ENCODE data around the gene TLR9. TPM values are rescaled to one million over a fixed set of nuclear protein-coding genes. Genes with fewer than 3 reads are reported as not detected.

Gene TLR9
- total RNA-seq, 1 experiment from 2014 or later, result not detected

- no peak overlapping the region for H3K4ac ChIP-seq (ENCODE audit: low read depth, low read length)
- peak; percentile 17 for DNase-seq
- no peaks in the 10 kb centered on the region for H3K9me3 ChIP-seq (ENCODE audit: control insufficient read depth, low read depth, low read length)
- no peak overlapping the region for H2BK120ac ChIP-seq (ENCODE audit: low read depth, low read length, poor library complexity, severe bottlenecking)
- no peak overlapping the region for H3K23ac ChIP-seq (ENCODE audit: insufficient read length, low read depth, low read length)
- no peak overlapping the region for H2BK5ac ChIP-seq (ENCODE audit: insufficient read length, low read length)
- H2BK12ac ChIP-seq (ENCODE audit: insufficient read length, low read depth, low read length), result no peak overlapping the region
- no peak overlapping the region for H2AK5ac ChIP-seq (ENCODE audit: insufficient read length, low read length)
- no peak overlapping the region for H2BK15ac ChIP-seq (ENCODE audit: low read depth, low read length)
- no peak overlapping the region for H3K14ac ChIP-seq (ENCODE audit: insufficient read depth, low read length)
- Mint-ChIP-seq H3K27me3 (ENCODE audit: low read depth) (no peaks in the 10 kb centered on the region; the same call in 1 of the 2 replicates), H3K4me3 (no peak overlapping the region), H3K27ac (no peak overlapping the region), H3K9me3 (no peaks in the 10 kb centered on the region; a peak in 1 of 5 replicates), H3K36me3 (ENCODE audit: insufficient read depth in 1 of 3, low read depth in 3 of 3) (peaks cover 12 to 28% (median 25%) of the 10 kb centered on the region in 3 experiments), H3K4me1 (peaks cover 0 to 14% of the 10 kb centered on the region in 2 experiments; a peak in 3 of 4 replicates)
- WGBS (ENCODE audit: extremely low coverage, insufficient read length, low lambda C conversion rate), result no CpG with 5 or more reads among the region's 21 CpGs
- H3K4me2 ChIP-seq (ENCODE audit: insufficient read depth, insufficient read length, low read length), result no peak overlapping the region
- no peak overlapping the region for H3K56ac ChIP-seq (ENCODE audit: insufficient read length, low read depth, low read length)
- H4K8ac ChIP-seq (replicated peaks; ENCODE audit: insufficient read length, low read depth, low read length), result no peak overlapping the region
- no peaks in the 10 kb centered on the region for H3K79me1 ChIP-seq (ENCODE audit: insufficient read depth, low read depth, low read length, poor library complexity, severe bottlenecking)
- H4K20me1 ChIP-seq (ENCODE audit: control insufficient read depth, insufficient read depth, insufficient read length), result no peaks in the 10 kb centered on the region
- H4K91ac ChIP-seq (ENCODE audit: insufficient read length, low read depth, low read length), result no peak overlapping the region
- no peaks in the 10 kb centered on the region for H3K4me1 ChIP-seq (ENCODE audit: insufficient read depth, low read length)
- no peak overlapping the region for H3K27ac ChIP-seq (ENCODE audit: insufficient read length, low read depth, low read length)
- no peaks in the 10 kb centered on the region for H3K23me2 ChIP-seq (ENCODE audit: insufficient read length, low read depth, low read length, poor library complexity, severe bottlenecking)
- H3K9ac ChIP-seq (ENCODE audit: extremely low read depth, insufficient read length, low read length), result no peak overlapping the region
- no peak overlapping the region for H2BK20ac ChIP-seq (ENCODE audit: low read depth, low read length, poor library complexity, severe bottlenecking)
- H3K27me3 ChIP-seq (ENCODE audit: insufficient read depth, low read length), result no peaks in the 10 kb centered on the region
- H4K5ac ChIP-seq (ENCODE audit: insufficient read length, low read depth, low read length), result no peak overlapping the region
- H3K79me2 ChIP-seq (ENCODE audit: insufficient read depth, low read length), result no peaks in the 10 kb centered on the region
- no peak overlapping the region for H2AFZ ChIP-seq (ENCODE audit: low read length)
- no peak overlapping the region for H3K18ac ChIP-seq (ENCODE audit: insufficient read length, low read depth, low read length)
- TF ChIP-seq CTCF (conservative IDR thresholded peaks at IDR 0.05), result no peak
- no peak overlapping the region for H3T11ph ChIP-seq (ENCODE audit: low read length)
These were observed 3.4 kb upstream of the TLR9 start for GRCh38 chr3:52228751-52229291.
